H1 (cell line): ENCODE measurements around the gene KSR2. TPM values are rescaled to one million over a fixed set of nuclear protein-coding genes. Genes with fewer than 3 reads are reported as not detected.
A peak's percentile ranks its signal among the peaks of the same experiment; 100 is the strongest.

ENCODE experiments used
- JUND ChIP-seq: IDR thresholded peaks from 2 replicates; pipeline ENCODE4 v1.6.1; 2011; ENCODE audit warnings: mild to moderate bottlenecking, improper control_type of control experiment, low read length
- RAD21 ChIP-seq, 2 experiments: IDR thresholded peaks in 1 of 2; conservative IDR thresholded peaks in 1 of 2; 2 replicates each; pipeline ENCODE4 v1.6.1; 2011; ENCODE audit warnings: low read depth in 2 of 2, low read length in 2 of 2, improper control_type of control experiment in 1 of 2, inconsistent platforms in 1 of 2, mild to moderate bottlenecking in 1 of 2, moderate library complexity in 1 of 2
- TBP ChIP-seq: IDR thresholded peaks from 2 replicates; pipeline ENCODE4 v1.6.1; 2011; ENCODE audit warnings: low read depth, low read length, improper control_type of control experiment
- polyA plus RNA-seq, 7 experiments: library from polyadenylated mRNA; depleted of rRNA in 3 of 7; stranded (reverse) in 5 of 7; unstranded in 2 of 7; fragments of >200 nt in 5 of 7; fragments of 200-250 nt in 2 of 7; gene quantifications; 1 replicate in 5 of 7; 2 replicates in 1 of 7; 4 replicates in 1 of 7; pipeline versions ENCODE4 v1.2.1 to v1.2.3, GENCODE V29; 2011 to 2013; ENCODE audit warnings: missing spikeins in 2 of 7, mixed read lengths in 2 of 7
- total RNA-seq: library from RNA; stranded (reverse); fragmentation: NEBNext Ultra II Directional; extraction: Animal tissue kit (Norgen Biotek cat#: 25700); gene quantifications from 2 replicates; pipeline ENCODE4 v1.2.1, GENCODE V29; 2021
- TF ChIP-seq, protein P1 (sequence below): fragments of 300-600 bp; sonication (generic); IDR thresholded peaks from 2 replicates; pipeline ENCODE4 v1.7.1; 2012; ENCODE audit warnings: low read length, moderate library complexity, mild to moderate bottlenecking, inconsistent platforms; ENCODE audit not compliant: insufficient replicate concordance
- TF ChIP-seq, protein P2 (sequence below), 3 experiments: IDR thresholded peaks; 1 replicate in 2 of 3; 2 replicates in 1 of 3; pipeline versions ENCODE4 v1.5.1 to v1.6.1; 2011; ENCODE audit warnings: low read length in 3 of 3, mild to moderate bottlenecking in 3 of 3, inconsistent platforms in 2 of 3, low read depth in 1 of 3, moderate library complexity in 1 of 3; ENCODE audit not compliant: insufficient read depth in 1 of 3; ENCODE audit errors: control extremely low read depth in 1 of 3
- TF ChIP-seq, protein P3 (sequence below): IDR thresholded peaks from 2 replicates; pipeline ENCODE4 v1.6.1; 2012; ENCODE audit warnings: inconsistent platforms

Gene KSR2
- total and polyA plus RNA-seq, 2 of the 8 experiments (the other 6 are each of a cell fraction or from before 2014, with no cell fraction given): 0.74 to 2.2 TPM

DNA sequence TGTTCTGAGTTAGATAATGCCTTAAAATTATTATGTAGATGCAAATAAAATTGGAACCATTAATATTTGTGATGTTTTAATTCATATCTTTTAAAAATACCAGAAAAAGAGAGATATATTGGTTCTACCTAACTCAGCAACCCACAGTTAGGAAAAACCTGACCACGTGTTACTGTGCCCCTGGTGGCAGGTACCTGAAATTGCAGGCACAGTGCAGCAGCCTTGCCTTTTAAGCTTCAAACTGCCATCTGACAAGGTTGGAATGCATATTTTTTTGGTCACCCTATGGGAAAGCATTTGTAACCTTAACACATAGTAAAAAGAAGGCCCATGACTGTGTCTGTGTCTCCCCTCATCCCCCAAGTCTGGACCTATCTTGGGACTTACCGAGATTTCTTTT lies 498.0 kb downstream of the KSR2 start (continued):
- TF ChIP-seq, protein P1, sequence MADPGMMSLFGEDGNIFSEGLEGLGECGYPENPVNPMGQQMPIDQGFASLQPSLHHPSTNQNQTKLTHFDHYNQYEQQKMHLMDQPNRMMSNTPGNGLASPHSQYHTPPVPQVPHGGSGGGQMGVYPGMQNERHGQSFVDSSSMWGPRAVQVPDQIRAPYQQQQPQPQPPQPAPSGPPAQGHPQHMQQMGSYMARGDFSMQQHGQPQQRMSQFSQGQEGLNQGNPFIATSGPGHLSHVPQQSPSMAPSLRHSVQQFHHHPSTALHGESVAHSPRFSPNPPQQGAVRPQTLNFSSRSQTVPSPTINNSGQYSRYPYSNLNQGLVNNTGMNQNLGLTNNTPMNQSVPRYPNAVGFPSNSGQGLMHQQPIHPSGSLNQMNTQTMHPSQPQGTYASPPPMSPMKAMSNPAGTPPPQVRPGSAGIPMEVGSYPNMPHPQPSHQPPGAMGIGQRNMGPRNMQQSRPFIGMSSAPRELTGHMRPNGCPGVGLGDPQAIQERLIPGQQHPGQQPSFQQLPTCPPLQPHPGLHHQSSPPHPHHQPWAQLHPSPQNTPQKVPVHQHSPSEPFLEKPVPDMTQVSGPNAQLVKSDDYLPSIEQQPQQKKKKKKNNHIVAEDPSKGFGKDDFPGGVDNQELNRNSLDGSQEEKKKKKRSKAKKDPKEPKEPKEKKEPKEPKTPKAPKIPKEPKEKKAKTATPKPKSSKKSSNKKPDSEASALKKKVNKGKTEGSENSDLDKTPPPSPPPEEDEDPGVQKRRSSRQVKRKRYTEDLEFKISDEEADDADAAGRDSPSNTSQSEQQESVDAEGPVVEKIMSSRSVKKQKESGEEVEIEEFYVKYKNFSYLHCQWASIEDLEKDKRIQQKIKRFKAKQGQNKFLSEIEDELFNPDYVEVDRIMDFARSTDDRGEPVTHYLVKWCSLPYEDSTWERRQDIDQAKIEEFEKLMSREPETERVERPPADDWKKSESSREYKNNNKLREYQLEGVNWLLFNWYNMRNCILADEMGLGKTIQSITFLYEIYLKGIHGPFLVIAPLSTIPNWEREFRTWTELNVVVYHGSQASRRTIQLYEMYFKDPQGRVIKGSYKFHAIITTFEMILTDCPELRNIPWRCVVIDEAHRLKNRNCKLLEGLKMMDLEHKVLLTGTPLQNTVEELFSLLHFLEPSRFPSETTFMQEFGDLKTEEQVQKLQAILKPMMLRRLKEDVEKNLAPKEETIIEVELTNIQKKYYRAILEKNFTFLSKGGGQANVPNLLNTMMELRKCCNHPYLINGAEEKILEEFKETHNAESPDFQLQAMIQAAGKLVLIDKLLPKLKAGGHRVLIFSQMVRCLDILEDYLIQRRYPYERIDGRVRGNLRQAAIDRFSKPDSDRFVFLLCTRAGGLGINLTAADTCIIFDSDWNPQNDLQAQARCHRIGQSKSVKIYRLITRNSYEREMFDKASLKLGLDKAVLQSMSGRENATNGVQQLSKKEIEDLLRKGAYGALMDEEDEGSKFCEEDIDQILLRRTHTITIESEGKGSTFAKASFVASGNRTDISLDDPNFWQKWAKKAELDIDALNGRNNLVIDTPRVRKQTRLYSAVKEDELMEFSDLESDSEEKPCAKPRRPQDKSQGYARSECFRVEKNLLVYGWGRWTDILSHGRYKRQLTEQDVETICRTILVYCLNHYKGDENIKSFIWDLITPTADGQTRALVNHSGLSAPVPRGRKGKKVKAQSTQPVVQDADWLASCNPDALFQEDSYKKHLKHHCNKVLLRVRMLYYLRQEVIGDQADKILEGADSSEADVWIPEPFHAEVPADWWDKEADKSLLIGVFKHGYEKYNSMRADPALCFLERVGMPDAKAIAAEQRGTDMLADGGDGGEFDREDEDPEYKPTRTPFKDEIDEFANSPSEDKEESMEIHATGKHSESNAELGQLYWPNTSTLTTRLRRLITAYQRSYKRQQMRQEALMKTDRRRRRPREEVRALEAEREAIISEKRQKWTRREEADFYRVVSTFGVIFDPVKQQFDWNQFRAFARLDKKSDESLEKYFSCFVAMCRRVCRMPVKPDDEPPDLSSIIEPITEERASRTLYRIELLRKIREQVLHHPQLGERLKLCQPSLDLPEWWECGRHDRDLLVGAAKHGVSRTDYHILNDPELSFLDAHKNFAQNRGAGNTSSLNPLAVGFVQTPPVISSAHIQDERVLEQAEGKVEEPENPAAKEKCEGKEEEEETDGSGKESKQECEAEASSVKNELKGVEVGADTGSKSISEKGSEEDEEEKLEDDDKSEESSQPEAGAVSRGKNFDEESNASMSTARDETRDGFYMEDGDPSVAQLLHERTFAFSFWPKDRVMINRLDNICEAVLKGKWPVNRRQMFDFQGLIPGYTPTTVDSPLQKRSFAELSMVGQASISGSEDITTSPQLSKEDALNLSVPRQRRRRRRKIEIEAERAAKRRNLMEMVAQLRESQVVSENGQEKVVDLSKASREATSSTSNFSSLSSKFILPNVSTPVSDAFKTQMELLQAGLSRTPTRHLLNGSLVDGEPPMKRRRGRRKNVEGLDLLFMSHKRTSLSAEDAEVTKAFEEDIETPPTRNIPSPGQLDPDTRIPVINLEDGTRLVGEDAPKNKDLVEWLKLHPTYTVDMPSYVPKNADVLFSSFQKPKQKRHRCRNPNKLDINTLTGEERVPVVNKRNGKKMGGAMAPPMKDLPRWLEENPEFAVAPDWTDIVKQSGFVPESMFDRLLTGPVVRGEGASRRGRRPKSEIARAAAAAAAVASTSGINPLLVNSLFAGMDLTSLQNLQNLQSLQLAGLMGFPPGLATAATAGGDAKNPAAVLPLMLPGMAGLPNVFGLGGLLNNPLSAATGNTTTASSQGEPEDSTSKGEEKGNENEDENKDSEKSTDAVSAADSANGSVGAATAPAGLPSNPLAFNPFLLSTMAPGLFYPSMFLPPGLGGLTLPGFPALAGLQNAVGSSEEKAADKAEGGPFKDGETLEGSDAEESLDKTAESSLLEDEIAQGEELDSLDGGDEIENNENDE: no peak
- TF ChIP-seq TBP (no peak), JUND (no peak), RAD21 (IDR thresholded peaks at IDR 0.05 in 1 of 2, conservative IDR thresholded peaks at IDR 0.05 in 1 of 2; ENCODE audit: low read depth in 2 of 2, low read length in 2 of 2) (peak in 1 of 2 experiments; percentile 46; a peak in 2 of 4 replicates)
- TF ChIP-seq, protein P2, sequence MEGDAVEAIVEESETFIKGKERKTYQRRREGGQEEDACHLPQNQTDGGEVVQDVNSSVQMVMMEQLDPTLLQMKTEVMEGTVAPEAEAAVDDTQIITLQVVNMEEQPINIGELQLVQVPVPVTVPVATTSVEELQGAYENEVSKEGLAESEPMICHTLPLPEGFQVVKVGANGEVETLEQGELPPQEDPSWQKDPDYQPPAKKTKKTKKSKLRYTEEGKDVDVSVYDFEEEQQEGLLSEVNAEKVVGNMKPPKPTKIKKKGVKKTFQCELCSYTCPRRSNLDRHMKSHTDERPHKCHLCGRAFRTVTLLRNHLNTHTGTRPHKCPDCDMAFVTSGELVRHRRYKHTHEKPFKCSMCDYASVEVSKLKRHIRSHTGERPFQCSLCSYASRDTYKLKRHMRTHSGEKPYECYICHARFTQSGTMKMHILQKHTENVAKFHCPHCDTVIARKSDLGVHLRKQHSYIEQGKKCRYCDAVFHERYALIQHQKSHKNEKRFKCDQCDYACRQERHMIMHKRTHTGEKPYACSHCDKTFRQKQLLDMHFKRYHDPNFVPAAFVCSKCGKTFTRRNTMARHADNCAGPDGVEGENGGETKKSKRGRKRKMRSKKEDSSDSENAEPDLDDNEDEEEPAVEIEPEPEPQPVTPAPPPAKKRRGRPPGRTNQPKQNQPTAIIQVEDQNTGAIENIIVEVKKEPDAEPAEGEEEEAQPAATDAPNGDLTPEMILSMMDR (IDR thresholded peaks at IDR 0.05; ENCODE audit: control extremely low read depth in 1 of 3, insufficient read depth in 1 of 3, low read depth in 1 of 3, low read length in 3 of 3): peak; percentile 53 to 79 (median 71)
- TF ChIP-seq, protein P3, sequence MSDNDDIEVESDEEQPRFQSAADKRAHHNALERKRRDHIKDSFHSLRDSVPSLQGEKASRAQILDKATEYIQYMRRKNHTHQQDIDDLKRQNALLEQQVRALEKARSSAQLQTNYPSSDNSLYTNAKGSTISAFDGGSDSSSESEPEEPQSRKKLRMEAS: peak; percentile 78
